ENCODE measurements around the gene ROPN1B. TPM values are rescaled to one million over a fixed set of nuclear protein-coding genes. Genes with fewer than 3 reads are reported as not detected.

ROPN1B gene
- total and polyA plus RNA-seq, 2 of the 8 experiments (the other 6 are each of a cell fraction or from before 2014, with no cell fraction given) = 0.30 TPM; not detected in 1

DNA sequence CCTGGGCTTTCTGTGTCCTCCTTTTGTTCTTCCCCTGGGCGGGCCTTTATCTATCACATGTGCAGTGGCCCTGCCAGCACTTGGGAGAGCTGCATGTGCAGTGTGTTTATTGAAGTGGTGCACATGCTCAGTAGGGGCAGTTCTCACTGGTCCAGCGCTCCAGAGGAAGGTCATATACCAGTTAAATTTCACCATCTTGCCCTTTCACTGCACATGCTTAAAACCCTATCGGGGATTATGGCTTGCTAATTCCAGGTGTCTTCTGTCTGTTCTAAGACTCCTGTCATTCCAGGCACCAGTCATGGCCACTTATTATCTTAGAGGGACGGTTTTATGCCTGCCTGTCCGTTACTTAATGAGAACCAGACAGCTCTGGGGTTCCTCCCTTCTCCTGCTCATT, 52.2 kb downstream of the ROPN1B start:
- Histone ChIP-seq H3K4me1 (replicated peaks in 1 of 4; ENCODE audit: control insufficient read depth in 3 of 4, insufficient read depth in 4 of 4, low read length in 3 of 4) (peaks cover 0 to 14% (median 2%) of the 10 kb centered on the region in 4 experiments; a peak in 4 of 7 replicates), H3K9me3 (ENCODE audit: insufficient read depth in 2 of 2, low read depth in 1 of 2, low read length in 1 of 2) (no peaks in the 10 kb centered on the region; a peak in 1 of 4 replicates), H3K23me2 (ENCODE audit: low read depth, low read length) (no peaks in the 10 kb centered on the region), H4K91ac (replicated peaks; ENCODE audit: insufficient read length, low read length) (no peak overlapping the region), H3K23ac (ENCODE audit: insufficient read length) (no peak overlapping the region), H3K27me3 (replicated peaks in 1 of 4; ENCODE audit: control insufficient read depth in 3 of 4, extremely low read depth in 1 of 4, insufficient read depth in 3 of 4, low read length in 3 of 4) (no peaks in the 10 kb centered on the region), H3K18ac (ENCODE audit: extremely low read depth, low read length) (peak overlapping the region; percentile 34; the same call in 1 of the 2 replicates), H3K56ac (replicated peaks; ENCODE audit: insufficient read length, low read depth, low read length) (no peak overlapping the region), H3K79me2 (ENCODE audit: control insufficient read depth in 1 of 2, insufficient read depth in 2 of 2, low read length in 2 of 2) (no peaks in the 10 kb centered on the region), H2AK5ac (ENCODE audit: low read depth, low read length) (peak overlapping the region; percentile 26; the same call in 1 of the 2 replicates), H4K5ac (ENCODE audit: insufficient read length, low read depth, low read length) (no peak overlapping the region), H2BK15ac (ENCODE audit: low read length) (no peak overlapping the region; the same call in 1 of the 2 replicates), H2BK5ac (ENCODE audit: low read depth, low read length) (peak overlapping the region; percentile 45; the same call in 1 of the 2 replicates), H3K27ac (ENCODE audit: low read depth, low read length) (no peak overlapping the region), H4K8ac (ENCODE audit: extremely low read depth, insufficient read depth, low read length) (no peak overlapping the region), H2BK12ac (ENCODE audit: low read depth, low read length) (peak overlapping the region; percentile 12; the same call in 1 of the 2 replicates), H3K4me3 (ENCODE audit: extremely low read depth in 1 of 4, insufficient read depth in 2 of 4, low read depth in 3 of 4, low read length in 4 of 4) (no peak overlapping the region; a peak in 1 of 8 replicates), H3K36me3 (ENCODE audit: control insufficient read depth in 2 of 4, insufficient read depth in 4 of 4, low read length in 3 of 4) (no peaks in the 10 kb centered on the region), H4K20me1 (replicated peaks in 1 of 2; ENCODE audit: control insufficient read depth in 1 of 2, insufficient read depth in 2 of 2, low read length in 2 of 2) (no peaks in the 10 kb centered on the region), H3K14ac (ENCODE audit: insufficient read length) (no peak overlapping the region), H3K79me1 (ENCODE audit: low read depth, low read length) (no peaks in the 10 kb centered on the region), H3K4me2 (ENCODE audit: insufficient read depth in 1 of 2, low read depth in 2 of 2, low read length in 2 of 2) (peak overlapping the region in 1 of 2 experiments; percentile 59; a peak in 2 of 4 replicates), H3K9ac (replicated peaks in 1 of 4; ENCODE audit: extremely low read depth in 1 of 4, low read depth in 3 of 4, low read length in 3 of 4) (no peak overlapping the region), H2BK120ac (replicated peaks; ENCODE audit: low read depth, low read length) (peak overlapping the region; percentile 86), H2AFZ (ENCODE audit: low read length) (no peak overlapping the region), H3K4ac (replicated peaks; ENCODE audit: insufficient read length, low read depth, low read length) (no peak overlapping the region), H2BK20ac (ENCODE audit: low read length) (peak overlapping the region; percentile 66)
- no peak for DNase-seq (ENCODE audit: low read depth in 1 of 2, low spot score in 2 of 2)
- ChIA-PET CTCF (ENCODE audit: partially characterized antibody) (interaction anchor here (1.1 kb wide), 1 partner anchor 17 kb away, joined by 3 read pairs; no protein-coding TSS in a partner anchor), POLR2A (ENCODE audit: partially characterized antibody) (interaction anchor here (1.1 to 1.5 kb wide), 2 partner anchors 17 to 31 kb away, joined by 3 to 5 read pairs; no protein-coding TSS in a partner anchor)
- WGBS, 2 experiments (ENCODE audit: extremely low coverage in 1 of 2, insufficient coverage in 1 of 2, insufficient read length in 1 of 2, insufficient replicate concordance in 2 of 2, low coverage in 1 of 2, low lambda C conversion rate in 2 of 2, missing lambda C conversion rate in 1 of 2) = 75% methylated on average over 5 of the region's 5 CpGs; no CpG with 5 or more reads in 1 of the 2 experiments
- TF ChIP-seq, protein P1, sequence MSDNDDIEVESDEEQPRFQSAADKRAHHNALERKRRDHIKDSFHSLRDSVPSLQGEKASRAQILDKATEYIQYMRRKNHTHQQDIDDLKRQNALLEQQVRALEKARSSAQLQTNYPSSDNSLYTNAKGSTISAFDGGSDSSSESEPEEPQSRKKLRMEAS (IDR thresholded peaks at IDR 0.05) = peak; percentile 44; the same call in 1 of the 2 replicates
- no peak for TF ChIP-seq SAP30 (IDR thresholded peaks at IDR 0.05; ENCODE audit: insufficient read depth, insufficient replicate concordance, low read length)
- no peak for FAIRE-seq
